IMR-90 (cell line): ENCODE results near the gene CHD3.

ENCODE experiments used
- FOS ChIP-seq: fragments of 150-350 bp; IDR thresholded peaks from 2 replicates; pipeline ENCODE4 v1.6.1; 2016; ENCODE audit warnings: low read depth, low read length
- POLR2A ChIP-seq: IDR thresholded peaks from 2 replicates; pipeline ENCODE4 v1.6.1; 2012; ENCODE audit warnings: mild to moderate bottlenecking, low read depth, low read length
- RFX5 ChIP-seq: IDR thresholded peaks from 2 replicates; pipeline ENCODE4 v1.8.0; 2012; ENCODE audit warnings: low read depth, mild to moderate bottlenecking, low read length, moderate library complexity
- SMC3 ChIP-seq: fragments of 150-350 bp; IDR thresholded peaks from 2 replicates; pipeline ENCODE4 v1.6.1; 2016; ENCODE audit warnings: low read depth, mild to moderate bottlenecking, antibody characterized with exemption, low read length, moderate library complexity
- TF ChIP-seq, protein P1 (sequence below): conservative IDR thresholded peaks from 2 replicates; pipeline ENCODE4 v1.5.1; 2012; ENCODE audit warnings: mild to moderate bottlenecking, low read depth, low read length, improper control_type of control experiment

- TF ChIP-seq, protein P1, sequence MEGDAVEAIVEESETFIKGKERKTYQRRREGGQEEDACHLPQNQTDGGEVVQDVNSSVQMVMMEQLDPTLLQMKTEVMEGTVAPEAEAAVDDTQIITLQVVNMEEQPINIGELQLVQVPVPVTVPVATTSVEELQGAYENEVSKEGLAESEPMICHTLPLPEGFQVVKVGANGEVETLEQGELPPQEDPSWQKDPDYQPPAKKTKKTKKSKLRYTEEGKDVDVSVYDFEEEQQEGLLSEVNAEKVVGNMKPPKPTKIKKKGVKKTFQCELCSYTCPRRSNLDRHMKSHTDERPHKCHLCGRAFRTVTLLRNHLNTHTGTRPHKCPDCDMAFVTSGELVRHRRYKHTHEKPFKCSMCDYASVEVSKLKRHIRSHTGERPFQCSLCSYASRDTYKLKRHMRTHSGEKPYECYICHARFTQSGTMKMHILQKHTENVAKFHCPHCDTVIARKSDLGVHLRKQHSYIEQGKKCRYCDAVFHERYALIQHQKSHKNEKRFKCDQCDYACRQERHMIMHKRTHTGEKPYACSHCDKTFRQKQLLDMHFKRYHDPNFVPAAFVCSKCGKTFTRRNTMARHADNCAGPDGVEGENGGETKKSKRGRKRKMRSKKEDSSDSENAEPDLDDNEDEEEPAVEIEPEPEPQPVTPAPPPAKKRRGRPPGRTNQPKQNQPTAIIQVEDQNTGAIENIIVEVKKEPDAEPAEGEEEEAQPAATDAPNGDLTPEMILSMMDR, result no peak
- TF ChIP-seq RFX5 (no peak), POLR2A (no peak), SMC3 (no peak), FOS (no peak)
Observed at GRCh38 chr17:7961421-7961820, 72.8 kb downstream of the CHD3 start.
